ENCODE data around the gene DNAH2.

Gene DNAH2

GRCh38 chr17:7703584-7704479 lies 13.7 kb upstream of the DNAH2 start:
- no peak for DNase-seq (ENCODE audit: low read depth)

DNA sequence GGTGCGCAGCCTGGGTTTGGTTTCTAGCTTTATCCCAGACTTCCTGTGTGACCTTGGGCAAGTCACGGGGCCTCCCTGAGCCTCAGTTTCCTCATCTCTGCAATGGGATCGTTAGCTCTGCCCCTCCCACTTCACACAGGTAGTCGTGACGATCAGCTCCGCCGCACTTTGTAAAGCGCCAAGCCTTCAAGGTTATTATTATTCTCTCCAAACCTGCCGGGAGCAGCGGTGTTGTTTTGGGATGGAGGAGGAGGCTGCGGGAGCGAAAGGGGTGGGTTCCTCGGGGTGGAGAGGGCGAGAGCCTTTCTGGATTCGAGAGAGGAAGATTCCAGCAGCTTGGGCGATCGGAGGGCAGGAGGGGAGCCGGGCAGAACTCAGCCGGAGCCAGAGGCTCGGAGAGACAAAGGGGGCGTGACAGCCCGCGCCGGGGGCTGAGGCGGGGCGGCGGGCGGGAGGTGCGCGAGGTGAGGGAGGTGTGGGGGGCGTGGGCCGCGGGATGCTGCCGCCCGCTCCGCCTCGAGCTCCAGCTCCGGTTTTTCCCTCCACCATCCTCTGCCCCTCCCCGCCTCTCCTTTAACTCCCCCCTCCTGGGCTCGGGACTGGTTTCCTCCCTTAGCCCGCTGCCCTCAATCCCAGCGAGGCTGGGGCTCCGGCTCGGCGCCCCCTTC lies 12.8 kb upstream of the DNAH2 start, which contains the start of gene EFNB3:
Gene EFNB3 (plus strand): TSS at position 602 of the 668 bp plus-strand sequence. CDS start 397 bp downstream, outside the sequence.
- no peak for DNase-seq (ENCODE audit: low read depth)

GRCh38 chr17:7705269-7706255 lies 12.0 kb upstream of the DNAH2 start:
- no peak for DNase-seq (ENCODE audit: low read depth)

DNA sequence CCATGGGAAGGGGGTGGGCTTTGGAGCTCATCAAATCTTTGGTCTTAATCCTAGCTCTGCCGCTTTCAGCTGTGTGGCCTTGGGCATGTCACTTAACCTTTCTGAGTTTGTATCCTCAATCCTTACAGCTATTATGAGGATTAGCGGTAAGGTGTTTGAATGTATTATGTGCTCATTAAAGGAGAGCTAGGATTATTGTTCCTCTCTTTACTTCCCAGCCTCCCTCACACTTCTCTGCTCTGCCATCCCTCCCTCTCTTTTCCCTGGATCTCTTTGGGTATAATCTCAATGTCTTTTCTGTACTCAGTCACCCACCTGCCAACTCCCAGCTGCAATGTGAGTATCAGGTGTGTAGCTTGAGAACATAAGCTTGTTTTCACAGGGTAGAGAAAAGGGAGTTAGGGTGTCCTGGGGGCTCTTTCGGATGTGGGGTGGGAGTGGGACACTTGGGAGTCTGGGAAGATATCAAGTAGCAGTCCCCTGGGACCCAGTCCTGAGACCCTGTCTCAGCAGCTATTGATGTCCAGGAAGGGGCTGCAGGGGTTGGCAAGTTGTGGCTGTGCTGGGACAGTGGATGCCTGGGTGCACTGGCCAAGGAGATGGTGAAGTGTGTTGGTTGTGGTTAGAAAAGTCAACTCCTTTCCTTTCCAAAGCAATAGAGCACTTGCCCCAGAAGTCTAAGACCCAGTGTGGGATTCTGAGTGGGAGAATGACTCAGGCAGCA lies 10.8 kb upstream of the DNAH2 start:
- no peak for DNase-seq (ENCODE audit: low read depth)

GRCh38 chr17:7707446-7707845 lies 10.1 kb upstream of the DNAH2 start:
- DNase-seq (ENCODE audit: low read depth) = no peak

GRCh38 chr17:7707858-7708750 lies 9.4 kb upstream of the DNAH2 start:
- no peak for DNase-seq (ENCODE audit: low read depth)

- DNase-seq (ENCODE audit: low read depth) = no peak
These were observed 8.5 kb upstream of the DNAH2 start for GRCh38 chr17:7709031-7709430.

DNA sequence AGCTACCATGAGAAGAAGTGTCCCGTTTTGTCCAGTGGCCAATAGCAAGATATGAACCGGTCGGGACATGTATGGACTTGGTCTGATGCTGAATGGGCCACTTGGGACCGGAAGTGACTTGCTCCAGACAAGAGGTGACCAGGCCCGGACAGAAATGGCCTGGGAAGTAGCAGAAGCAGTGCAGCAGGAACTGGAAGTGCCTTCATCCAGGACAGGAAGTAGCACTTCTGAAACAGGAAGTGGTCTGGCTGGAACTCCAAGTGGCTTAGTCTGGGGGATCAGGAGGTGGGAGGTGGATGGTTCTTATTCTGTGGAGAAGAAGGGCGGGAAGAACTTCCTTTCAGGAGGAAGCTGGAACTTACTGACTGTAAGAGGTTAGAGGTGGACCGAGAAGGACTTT lies 7.2 kb upstream of the DNAH2 start:
- DNase-seq (ENCODE audit: low read depth) = no peak

- DNase-seq (ENCODE audit: low read depth) = no peak
These were observed 6.3 kb upstream of the DNAH2 start for GRCh38 chr17:7711051-7711755.

DNA sequence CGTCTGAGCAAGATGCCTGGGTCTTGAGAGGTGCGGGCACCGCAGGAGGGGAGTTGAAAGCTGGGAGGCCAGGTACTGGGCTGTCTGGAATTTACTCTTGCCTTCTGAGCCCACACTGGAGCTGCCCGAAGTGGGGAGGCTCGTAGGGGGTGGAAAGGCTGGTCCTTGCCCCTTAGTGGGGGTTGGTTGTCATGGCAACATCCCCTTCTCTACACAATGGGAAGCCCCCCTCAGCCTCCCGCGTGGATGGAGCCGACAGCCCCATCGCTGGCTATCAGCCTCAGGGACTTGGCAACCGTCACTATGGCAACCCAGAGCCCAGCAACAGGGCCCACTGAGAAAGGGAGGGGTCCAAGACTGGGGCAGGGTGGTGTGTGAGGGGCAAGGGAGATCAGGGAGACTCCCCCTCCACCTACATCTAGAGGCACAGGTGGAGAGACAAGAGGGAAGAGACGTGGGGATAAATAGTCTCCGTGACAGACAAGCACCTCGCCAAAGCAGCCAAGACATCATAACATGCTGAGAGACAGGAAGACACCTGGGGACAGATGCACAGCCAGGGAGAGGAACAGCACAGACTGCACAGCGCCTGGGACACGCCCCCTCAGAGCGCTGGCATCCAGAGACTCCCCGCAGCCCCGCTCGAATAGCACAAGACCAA lies 5.3 kb upstream of the DNAH2 start:
- DNase-seq (ENCODE audit: low read depth) = no peak

DNA sequence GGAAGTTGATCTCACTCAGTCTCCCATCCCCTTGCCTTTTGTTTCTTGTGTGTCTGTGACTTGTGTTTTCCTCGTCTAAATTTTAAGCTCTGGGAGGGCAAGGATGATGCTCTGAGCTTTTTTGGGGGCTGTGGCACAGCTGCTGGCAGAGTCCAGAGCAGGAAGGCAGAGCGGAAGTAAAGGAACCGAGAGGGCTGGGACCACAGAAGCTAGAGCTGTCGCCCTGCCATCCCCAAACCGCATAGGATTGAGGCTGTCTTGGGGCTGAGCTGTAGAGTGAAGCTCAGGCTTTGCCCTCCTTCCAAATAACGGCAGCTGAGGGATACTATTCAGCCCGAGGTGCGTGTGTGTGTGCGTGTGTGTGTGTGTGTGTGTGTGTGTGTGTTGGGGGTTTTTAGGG lies 3.8 kb upstream of the DNAH2 start:
- DNase-seq (ENCODE audit: low read depth) = no peak

GRCh38 chr17:7714721-7715594 lies 2.6 kb upstream of the DNAH2 start:
- DNase-seq (ENCODE audit: low read depth) = no peak

GRCh38 chr17:7715936-7716886 lies 1.3 kb upstream of the DNAH2 start:
- DNase-seq (ENCODE audit: low read depth) = no peak

DNA sequence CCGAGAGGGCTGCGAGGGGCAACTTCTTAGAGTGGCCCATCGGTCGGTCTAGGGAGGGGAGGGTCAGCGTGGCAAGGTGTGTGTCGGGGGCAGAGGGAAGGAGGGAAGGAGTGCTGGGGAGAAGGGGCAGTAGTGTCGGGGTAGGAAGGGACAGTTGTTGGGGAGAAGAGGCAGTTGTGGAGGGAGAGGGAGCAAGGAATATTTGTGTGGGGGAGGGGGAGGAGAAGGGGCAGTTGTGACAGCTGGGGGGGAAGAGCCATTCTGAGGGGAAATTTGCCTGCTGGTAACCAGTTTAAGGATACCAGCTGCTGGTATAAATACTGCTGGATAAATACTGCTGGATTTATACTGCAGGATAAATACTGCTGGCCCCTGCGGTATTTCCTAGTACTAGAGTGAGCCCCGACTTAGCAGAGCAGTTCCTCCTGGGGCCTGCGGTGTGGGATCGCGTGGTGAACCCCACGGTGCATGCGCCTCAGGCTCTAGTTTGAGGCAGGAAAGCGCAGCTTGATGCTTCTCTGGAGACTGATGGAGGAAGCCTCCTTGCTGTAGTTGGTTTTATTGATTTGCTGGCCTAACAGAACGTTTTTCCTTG lies 309 bp downstream of the DNAH2 start:
- no peak for DNase-seq (ENCODE audit: low read depth)

DNA sequence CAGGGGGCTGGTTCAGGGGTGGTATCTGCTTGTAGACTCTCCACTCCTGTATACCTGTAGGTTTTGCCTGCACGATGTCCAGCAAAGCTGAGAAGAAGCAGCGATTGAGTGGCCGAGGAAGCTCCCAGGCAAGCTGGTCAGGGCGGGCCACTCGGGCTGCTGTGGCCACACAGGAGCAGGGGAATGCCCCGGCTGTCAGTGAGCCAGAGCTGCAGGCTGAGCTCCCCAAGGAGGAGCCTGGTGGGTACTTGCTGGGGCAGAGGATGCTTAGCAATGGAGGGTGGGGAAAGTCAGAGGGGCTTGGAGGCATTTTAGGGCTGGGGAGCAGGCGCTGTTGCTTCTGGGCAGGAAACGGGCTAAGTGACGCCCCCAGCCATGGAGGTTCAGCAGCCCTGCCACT lies 2.1 kb downstream of the DNAH2 start:
- no peak for DNase-seq (ENCODE audit: low read depth)

- no peak for DNase-seq (ENCODE audit: low read depth)
These were observed 2.6 kb downstream of the DNAH2 start for GRCh38 chr17:7720125-7720524.

- DNase-seq (ENCODE audit: low read depth) = no peak
These were observed 4.1 kb downstream of the DNAH2 start for GRCh38 chr17:7721612-7722011.
